Measurements from ENCODE around the gene MASP1.
"Not testable (repeated sequence)": the region's sequence is repeated elsewhere in the genome, so short reads cannot be mapped to it uniquely, and the experiment has no call there.

The MASP1 gene

DNA sequence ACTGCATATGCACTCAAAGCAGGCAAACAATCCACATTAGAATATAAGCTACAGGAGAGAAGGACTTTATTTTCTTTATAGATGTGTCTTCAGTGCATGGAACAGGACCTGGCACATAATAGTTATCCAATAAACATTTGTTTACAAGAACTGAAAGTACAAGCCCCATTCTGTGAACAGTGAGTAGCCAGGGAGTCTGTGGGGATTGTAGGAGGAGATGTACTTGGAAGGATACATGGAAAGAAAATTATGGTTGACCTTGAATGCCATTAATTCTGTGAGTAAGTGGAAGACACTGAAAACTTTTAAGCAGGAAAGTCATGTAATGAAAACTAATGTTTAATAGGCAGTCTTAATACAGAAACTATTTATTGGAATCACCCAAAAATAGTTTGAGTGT, 28.3 kb downstream of the MASP1 start:
- DNase-seq, result no peak

DNA sequence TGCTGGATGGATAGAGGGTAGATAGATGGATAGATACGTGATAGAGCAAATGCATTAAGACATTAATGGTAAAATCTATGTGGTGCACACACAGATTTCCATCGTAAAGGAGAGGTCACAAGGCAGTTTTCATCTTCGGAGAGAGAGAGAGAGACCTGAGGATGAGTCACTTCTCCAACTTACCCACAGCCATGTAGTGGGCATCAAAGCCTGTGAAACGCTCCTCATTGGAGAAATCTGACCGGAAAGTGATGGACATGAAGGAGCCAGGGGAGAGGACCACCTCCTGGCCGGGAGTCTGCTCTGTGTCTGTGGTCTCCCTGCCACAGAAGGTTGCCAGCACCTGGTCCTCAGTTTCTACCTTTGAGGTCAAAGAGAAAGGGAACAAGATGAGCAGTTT, 29.2 kb downstream of the MASP1 start:
- no peak for DNase-seq

DNA sequence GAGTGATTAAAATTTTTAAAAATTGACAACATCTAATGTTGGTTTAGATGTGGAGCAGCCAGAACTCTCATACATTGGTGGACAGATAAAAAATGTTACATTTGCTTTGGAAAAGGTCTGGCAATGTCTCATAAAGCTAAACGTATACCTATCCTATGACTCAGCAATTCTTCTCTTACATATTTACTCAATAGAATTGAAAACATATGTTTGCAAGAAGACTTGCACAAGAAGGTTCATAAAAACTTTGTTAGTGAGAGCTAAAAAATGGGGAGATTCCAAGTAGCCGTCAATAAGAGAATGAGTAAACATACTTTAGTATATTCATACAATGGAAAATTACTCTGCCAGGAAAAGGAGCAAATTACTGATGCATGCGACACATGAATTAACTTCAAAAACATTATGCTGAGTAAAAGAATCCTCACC, 30.0 kb downstream of the MASP1 start:
- no peak for DNase-seq

DNA sequence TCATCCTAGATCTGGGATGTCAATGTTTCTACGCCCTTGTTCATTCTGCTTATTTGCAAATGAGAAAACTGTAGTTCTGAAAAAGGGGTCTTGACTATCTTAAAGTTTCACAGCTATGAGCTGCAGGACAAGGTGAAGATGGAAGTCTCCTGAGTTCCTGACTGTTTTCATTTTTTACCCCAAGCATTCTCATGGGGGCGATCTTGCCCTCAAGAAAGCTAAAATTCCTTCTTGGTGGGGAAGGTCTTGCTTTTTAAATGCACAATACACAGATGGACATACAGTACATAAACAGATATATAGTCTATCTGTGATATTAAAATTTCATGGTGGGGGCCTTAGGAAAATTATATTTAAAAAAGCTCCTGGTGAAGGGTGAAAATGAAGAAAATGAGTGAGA, 32.4 kb downstream of the MASP1 start:
- DNase-seq, result no peak

DNA sequence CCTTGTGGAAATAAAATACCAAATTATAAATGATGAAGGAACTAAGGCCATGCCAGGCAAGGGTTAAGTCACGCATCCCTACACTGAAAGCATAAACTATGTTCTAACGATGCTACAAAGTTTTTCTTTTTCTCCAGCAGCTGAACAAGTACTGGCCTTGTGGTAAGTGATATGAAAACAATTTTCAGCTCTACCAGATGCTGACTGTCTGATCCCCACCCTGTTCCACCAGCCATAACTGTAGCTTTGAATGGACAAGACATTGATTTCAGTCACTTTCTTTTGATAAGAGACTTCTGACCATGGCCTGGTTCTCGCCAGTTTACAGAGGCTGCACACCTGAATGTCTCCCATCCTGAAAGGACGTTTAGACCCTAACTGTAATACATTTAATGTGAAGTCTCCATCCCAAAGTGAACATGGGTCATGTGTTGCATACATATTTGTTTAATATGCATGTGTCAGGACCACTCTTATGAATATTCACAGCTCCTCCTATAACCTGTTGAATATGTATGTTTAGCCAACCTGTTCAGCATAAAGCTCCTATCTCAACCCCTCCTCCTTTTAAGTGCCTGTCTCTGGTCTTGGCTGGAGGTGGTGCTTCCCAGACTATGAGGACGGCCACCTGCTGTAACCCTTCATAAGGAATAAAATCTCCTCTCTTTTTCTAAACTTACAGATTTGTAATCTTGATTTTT, 33.4 kb downstream of the MASP1 start:
- DNase-seq, result no peak

DNA sequence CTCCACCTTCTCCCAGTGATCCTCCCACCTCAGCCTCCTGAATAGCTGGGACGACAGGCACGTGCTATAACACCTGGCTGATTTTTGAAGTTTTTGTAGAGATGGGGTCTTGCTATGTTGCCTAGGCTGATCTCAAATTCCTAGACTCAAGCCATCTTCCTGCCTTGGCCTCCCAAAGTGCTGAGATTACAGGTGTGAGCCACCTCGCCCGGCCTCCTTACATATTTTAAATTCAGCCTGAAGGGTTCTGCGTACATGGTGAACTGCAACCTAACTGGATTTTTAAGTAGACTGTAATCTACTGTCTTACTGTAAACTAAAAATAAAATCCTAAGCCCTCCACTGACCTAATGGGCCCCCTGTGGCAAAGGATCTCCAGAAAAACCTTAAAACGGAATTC, 34.1 kb downstream of the MASP1 start:
- no peak for DNase-seq

DNA sequence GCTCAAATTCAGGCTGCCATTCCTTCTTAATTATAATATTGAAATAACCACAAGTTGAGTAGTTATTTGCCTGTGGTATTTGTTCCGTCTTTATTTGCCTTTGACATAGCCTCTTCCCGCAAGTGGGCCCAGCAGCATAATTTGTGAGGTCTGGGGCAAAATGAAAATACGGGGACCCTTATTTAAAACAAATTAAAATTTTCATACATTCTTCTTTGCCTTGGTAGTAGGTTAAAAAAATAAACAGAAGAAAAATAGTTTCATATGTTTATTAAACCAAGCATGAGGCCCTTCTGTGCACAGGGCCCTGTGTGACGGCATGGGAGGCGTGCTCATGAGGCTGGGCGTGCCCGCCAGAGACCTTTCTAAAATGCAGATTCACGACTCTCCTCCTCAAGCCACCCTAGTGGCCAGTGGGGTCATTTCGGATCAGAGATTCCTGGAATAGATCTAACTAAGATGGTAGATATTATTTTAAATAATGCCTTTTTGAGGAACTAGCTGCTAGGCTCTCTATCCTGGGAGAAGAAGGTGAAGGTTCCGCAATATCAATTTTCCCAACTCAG, 35.4 kb downstream of the MASP1 start:
- DNase-seq, result no peak

DNA sequence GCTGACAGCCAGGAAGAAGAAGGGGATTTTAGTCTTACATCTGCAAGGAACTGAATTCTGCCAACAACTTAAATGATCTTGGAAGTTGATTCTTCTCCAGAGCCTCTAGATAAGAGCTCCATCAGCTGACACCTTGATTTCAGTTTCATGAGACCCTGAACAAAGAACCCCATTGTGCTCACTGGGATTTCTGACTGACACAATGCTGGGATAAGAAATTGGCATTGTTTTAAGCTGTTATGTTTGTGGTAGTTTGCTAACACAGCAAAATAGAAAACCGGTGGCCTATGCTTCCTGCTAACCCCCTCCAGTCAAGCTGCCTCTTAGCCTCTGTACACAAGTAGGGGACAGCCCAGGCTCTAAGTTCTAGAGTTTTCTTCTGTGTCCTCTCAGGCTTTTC, 36.2 kb downstream of the MASP1 start:
- DNase-seq, result no peak

DNA sequence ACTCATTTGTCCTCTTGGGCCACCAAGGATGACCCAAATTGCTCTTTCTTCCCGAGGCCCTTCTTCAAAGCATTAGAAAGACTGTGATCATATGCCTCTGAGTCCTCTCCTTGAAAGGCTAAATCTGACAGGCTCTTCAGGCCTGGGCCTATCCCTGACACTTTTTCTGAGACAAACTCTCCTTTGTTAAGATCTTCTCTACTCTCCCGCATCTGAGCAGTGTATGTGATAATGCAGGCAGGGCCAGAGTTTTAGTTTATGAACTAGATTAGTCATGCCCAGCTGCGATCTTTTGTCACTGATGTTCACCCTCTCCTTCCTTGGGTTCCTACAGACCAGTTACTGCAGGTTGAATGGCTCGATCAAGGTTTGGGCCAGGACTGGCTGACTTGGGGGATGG, 39.2 kb downstream of the MASP1 start:
- no peak for DNase-seq

DNA sequence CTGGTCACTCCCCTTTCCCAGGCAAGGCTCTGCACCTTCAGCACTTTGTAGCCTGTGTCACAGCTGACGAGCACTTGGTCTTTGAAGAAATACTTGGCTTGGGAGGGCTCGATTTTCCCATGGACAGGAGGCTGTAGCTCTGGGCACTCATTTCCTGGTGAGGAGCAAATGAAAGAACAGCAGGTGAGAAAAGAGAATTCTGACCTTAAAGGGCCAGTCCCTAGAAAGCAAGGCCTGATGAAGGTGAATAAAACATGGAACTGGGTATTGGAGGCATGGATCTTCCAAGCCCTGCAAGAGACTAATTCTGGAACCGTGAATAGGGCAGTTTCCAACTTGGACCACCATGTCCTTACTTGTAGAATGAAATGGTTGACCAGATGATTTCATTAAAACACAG, 39.9 kb downstream of the MASP1 start:
- no peak for DNase-seq

DNA sequence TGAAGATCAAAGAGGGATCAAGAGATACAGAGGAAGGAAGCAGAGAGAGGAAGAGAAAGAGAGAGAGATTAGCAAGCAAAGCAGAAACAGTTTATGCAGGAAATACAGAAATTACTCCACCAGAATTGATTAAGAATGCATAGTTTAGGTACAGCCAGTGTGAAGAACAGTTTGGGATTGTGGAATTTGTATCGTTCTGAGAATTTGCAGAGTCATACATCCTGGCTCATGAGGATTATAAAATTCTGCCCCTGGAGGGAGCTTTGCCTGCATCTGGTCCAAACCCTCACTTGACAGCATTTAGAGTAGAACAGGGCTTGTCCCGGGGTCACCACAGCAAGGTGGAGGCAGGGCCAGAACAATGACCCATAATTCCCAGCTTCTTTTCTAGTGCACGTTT, 44.1 kb downstream of the MASP1 start:
- no peak for DNase-seq

DNA sequence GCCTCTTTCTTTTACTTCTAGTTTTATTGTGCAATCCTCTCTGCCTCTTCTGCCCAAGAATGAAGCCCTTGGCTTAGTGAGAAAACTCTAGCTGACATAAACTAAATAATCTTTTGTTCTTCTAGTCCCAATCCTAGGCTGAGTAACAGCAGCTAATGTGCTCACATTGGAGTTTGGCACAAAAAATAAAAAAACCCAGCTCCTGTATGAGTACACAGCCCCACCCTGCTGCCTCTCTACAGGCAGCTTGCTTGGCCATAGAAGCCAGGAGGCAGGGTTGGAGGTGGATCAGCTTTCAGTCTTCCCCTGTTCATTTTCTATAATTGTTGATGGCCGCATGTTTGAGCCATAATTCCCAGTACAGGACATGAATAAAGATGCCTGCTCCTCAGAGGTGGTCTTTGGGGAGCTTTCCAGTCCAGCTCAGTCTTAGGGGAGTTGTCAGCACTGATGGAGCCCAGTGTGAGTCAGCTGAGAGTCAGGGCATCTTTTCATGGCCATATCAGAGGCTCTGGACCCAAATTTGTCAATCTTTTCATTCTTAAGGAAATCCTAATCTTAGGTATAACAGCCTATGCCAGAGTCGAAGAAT, 47.5 kb downstream of the MASP1 start:
- no peak for DNase-seq

DNA sequence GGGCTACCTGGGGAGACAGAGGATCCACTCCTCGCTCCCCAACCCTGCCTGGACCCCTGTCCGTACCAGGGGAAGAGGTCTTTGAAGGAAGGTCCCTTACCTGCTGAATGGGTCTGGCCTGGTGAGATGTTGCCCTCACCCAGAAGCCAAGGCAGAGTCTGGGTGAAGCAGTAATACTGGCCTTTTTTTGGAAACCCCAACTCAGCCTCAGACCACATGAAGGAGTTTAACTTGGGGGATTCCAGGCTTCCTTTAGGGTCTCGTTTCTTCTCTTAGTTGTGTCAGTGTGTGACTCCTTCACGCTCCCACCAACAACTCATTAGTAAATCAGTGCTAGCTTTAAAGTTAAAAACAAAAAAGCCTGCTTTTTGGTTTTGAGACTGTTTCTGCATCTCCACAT, 48.6 kb downstream of the MASP1 start:
- DNase-seq, result no peak

DNA sequence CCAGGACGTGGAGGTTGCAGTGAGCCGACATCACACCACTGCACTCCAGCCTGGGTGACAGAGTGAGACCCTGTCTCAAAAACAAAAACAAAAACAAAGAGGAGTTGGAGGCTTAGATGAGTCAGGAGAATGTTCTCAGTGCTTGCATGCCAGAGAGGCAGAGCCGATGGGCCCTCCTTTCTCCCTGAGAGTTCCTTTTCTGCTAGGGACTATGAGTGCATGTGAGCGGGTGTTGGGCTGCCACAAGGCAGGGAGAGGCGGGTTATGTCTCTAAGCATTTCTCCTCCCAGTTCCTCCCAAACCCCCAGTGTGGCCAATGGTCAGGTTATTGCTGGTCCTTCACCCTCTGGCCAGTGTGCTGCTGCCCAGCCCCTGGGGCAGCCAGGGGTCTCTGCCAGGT, 49.1 kb downstream of the MASP1 start:
- DNase-seq, result no peak

DNA sequence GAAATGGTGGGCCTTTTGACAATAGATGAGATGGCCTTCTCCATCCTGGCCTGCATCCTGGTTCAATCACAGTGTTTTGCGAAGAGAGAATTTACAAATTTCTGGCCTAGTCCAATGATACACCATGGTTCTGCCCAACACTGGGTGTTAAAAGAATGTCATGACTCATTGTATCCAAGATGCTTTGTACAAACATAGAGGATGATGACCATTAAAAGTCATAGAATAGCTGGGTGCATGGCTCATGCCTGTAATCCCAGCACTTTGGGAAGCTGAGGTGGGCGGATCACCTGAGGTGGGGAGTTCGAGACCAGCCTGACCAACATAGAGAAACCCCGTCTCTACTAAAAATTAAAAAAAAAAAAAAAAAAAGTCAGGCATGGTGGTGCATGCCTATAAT, 52.7 kb downstream of the MASP1 start:
- not testable (repeated sequence) for DNase-seq

DNA sequence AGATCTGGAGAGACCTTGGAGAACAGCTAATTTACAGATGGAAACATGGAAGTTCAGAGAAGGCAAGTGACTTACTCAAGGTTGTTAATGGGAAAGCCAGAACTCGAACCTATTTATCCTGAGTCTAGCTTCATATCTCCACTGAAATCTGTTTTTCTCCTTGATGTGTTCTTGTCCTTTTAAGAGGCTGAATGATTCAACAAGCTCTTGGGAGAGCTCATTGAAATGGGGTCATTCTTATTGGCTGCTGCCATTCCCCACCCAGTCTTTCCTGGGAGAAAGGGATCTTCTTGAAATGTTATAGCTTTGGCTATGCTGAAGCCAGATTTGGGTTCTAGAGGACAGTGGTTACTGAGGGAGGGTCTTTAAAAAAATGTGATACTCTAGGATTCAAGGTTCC, 53.3 kb downstream of the MASP1 start:
- DNase-seq, result no peak

DNA sequence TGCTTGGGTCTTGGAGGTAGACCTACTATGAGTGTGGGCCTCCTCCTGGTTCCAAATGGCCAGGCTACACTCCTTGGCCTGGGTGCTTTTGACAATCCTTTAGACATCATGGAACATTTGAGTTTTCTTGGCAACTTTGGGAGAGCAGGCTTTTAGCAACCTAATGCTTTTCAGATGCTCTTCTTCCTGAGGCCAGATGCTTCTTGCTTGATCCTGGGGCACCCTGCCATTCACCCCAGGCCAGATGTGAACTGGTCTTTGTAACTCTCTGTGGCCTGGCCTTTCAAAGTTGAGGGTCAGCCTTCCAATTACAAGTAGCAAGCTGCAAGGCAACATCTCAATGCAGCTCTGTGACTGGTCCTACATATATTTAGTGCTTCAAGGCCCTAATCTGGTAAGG, 53.8 kb downstream of the MASP1 start:
- DNase-seq, result no peak

DNA sequence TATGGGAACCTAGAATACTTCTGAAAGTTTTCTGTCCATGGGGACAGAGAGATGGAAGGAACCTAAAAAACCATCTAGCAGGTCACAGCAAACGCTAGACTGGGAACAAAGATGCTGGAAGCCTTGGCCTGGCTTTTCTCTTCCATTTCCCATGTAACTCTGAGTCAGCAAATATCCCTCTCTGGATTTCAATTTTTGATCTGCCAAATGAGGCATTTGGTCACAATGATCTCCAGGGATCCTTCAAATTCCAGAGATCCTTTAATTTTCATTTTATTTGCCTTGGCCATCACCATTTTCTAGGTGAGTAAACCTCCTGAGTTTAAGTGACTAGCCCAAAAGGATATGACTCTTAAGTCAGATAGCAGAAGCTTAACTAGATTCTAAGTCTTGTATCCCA, 54.6 kb downstream of the MASP1 start:
- no peak for DNase-seq

DNA sequence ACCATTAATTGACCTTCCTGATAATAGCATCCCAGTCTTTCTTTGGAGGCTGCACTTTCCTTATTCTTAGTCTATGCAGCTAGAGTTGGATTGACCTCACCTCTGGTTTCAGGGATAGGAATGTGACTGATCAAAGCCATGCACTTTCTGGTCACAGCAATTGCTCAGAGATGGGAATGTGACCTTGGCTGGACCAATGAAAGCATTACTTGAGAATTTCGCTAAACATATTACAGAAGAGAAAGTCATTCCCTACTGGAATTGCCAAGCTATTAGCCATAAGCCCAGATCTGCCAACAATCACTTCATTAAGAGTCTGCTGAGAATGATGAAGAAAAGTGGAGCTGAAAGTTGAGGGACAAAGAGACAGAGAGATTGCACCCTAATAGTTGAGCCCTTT, 61.5 kb downstream of the MASP1 start:
- DNase-seq, result no peak

DNA sequence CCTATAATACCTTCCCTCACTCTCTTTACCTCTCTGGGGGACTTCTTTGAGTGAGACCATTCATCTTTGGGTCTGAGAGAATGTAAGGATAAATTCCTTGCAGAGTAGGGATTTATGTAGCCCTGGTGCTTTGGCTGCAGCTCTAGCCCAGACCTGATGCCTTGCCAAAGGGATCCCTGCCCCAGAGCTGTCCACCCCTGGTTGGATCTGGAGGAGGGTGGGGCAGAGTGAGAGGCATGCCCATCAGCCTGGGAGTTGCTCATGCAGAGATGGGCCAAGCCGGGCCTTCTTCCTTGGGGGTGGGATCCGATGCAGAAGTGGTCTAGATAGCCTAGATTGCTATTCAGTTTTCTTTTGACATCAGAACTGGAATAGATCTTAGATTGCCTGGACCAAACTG, 62.8 kb downstream of the MASP1 start:
- DNase-seq, result no peak

DNA sequence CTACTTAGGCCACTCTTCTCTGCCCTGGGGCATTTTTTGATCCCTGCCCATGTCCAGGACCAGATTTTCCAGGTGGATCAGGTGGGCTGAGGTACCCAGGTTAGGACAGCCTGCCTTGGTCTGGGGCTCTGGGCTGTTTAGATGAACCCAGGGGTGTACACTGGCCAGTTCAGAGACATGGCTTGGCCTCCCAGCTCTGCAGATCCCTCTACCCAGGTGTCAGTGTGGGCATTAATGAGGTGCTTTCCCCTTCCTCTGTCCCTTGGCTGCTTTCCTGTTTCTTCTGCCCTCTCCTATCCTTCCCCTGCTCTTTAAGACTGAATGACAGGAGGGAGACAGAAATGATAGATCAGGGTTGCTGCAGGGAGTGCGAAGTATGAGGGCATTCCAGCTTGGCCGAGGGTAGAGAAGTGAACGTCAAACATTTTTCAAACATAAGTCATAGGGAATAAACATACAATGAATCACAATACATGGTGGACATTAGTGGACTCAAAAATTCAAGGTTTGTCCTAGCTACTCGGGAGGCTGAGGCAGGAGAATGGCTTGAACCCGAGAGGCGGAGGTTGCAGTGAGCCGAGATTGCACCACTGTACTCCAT, 63.8 kb downstream of the MASP1 start:
- no peak for DNase-seq

DNA sequence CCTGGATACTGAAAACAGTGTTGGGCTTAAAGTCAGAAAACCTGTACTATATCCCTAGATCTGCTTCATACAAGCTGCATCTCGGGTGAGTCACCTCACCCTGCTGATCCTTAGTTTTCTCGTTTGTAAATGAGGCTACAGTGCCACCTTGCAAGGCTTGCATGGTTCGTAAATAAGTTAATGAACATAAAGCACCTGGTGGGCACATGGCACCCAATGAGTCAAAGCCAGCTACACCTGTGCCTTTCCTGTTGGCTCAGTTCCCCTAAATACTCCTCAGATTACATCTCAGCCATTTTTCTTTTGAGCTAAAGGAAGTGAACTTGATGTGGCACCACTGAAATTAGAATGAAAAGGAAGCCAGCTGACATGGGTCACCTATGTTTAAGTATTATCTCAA, 67.7 kb downstream of the MASP1 start:
- no peak for DNase-seq

DNA sequence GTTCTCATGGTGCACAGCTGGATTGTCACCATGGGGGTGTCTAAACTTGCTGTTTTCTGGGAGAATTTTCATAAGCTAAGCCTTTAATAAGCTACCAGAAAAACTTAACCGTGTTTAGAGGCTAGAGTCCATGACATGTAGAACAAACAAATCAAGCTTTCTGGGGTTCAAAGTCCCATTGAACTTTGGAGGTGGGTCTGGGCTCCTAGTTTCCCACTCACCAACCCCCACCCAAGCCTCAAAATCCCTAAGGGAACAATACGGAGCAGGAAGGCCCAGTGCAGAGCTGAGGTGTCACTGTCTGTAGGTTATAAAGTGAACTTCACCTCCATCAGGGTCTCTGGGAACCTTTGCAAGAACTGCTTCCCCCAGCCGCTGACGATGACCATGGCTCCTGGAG, 68.7 kb downstream of the MASP1 start:
- no peak for DNase-seq

DNA sequence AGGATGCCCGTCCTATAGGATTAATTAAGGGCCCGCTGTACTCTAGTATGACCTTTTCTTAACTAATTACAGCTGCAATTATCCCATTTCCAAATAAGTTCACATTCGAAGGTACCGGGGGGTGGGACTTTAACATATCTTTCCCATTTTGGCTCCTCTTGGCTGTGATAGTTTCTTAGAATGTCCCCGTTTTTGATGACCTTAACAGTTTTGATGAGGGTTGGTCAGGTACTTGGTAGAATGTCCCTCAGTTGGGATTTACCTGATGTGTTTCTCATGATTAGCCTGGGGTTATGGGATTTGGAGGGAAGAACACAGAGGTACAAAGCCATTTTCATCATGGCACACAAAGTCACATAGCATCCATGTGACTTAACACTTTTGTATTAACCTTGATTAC, 76.1 kb downstream of the MASP1 start:
- no peak for DNase-seq

DNA sequence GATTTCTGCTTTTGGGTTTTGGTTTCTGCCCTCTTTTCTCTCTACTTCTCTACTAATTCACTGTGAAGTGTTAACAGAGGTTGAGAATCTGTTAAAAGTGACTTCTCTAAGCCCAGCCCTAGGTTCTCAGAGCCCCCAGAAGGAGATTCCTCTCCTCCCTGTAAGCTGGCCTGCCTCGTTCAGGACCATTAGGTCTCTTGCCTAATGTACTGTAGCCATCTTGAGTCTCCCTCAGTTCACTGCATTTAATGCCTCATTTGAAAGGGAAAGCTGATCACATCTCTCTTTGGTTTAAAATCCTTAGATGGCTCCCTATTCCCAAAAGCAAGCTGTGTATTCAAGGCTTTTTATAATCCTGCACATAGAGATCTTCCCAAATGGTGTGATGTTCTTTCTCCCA, 77.9 kb downstream of the MASP1 start:
- no peak for DNase-seq

Measured in activated CD4-positive, alpha-beta T cell treated with anti-CD3 and anti-CD28 coated beads for 48 hours (primary cell).